ENCODE results near the gene MSH5.
"Not testable (repeated sequence)": the region's sequence is repeated elsewhere in the genome, so short reads cannot be mapped to it uniquely, and the experiment has no call there.

The MSH5 gene

DNA sequence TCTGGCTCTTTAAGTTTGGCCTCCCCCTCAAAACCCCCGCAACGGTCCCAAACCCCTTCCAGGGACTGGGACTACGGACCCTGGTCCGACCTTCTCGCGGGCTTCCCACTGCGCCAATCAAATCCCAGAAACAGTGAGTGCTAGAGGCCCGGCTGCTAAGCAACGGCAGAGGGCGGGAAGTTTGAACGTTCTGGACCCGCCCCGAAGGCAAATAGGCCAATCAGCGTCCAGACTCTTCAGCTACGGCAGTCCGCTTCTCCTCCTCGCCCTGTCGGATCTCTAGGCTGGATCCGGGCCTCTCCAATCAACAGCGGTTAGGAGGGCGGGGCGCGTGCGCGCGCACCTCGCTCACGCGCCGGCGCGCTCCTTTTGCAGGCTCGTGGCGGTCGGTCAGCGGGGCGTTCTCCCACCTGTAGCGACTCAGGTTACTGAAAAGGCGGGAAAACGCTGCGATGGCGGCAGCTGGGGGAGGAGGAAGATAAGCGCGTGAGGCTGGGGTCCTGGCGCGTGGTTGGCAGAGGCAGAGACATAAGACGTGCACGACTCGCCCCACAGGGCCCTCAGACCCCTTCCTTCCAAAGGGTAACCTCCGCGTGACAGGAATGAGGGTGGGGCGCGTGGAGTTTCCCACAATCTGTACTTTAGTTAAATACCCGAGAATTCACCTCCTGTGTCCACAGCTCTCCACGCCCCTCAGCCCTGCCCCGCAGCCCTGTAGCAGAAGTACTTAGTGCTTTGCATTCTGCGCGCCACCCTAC is at the start of gene MSH5:
TSS of gene MSH5 (plus strand) at position 367 of the 758 bp plus-strand sequence. CDS start 462 bp downstream, outside the sequence.
- peak; percentile 98 for DNase-seq (ENCODE audit: low spot score)

GRCh38 chr6:31690231-31691077 is 49.4 kb upstream of the MSH5 start:
- DNase-seq (ENCODE audit: low spot score), result peak; percentile 45

- DNase-seq (ENCODE audit: low spot score), result no peak
Observed at GRCh38 chr6:31691078-31691463, 48.7 kb upstream of the MSH5 start.

- DNase-seq (ENCODE audit: low spot score), result no peak
Observed at GRCh38 chr6:31691564-31692108, 48.2 kb upstream of the MSH5 start.

DNA sequence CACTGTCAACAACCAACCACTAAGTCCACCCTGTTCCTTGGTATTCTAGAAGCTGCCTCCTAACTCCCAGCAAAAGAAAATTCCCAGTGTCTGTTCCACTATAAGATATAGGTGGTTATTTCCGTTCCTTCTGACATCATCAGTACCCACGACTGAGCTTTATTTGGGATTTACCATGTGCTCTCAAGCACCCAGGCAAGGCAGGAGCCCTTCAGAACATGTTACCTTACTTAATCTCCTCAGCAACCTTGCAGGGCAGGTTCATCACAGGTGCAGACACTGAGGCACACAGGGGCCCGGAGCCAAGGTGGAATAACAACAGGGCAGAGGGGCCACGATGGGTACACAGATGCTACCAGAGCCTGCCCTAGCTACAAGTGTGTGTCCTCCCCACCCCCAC is 47.5 kb upstream of the MSH5 start:
- peak; percentile 67 for DNase-seq (ENCODE audit: low spot score)

DNA sequence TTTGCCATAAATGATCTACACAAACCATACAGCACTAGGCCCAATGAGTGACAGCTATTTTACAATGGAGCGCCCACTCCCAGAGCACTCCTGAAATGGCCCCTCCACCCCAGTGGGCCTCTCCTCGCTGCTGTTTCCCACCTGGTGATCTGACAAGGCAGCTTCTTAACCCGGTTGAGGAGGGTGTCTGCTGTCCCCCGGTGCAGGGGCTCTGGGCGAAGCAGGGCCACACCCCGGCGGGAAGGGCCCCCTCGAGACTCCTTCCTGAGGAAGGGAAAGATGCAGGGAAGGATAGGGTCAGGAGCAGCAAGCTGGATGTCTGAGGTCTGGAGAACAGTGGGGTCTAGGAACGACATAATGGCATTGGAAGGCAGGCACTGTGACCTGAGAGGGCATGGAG is 46.9 kb upstream of the MSH5 start:
- no peak for DNase-seq (ENCODE audit: low spot score)

DNA sequence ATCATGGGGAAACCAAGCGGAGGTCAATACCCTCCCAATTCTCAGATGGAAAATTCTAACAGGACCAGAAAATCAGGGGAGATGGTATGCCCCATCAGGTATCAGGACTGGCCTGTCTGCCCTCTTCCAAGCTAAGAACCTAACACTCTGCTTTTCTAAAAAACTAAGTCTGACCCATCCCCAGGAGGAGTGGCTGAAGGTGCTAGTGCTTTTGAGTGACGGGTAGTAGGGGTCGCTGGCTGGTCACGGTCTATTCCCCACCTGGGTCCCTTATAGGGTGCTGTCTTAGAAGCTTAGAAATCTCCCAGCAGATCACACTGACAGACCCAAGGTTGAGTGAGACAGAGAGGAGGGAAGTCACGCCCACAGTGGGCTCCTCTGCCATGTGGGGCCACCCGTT is 46.3 kb upstream of the MSH5 start:
- DNase-seq (ENCODE audit: low spot score), result no peak

DNA sequence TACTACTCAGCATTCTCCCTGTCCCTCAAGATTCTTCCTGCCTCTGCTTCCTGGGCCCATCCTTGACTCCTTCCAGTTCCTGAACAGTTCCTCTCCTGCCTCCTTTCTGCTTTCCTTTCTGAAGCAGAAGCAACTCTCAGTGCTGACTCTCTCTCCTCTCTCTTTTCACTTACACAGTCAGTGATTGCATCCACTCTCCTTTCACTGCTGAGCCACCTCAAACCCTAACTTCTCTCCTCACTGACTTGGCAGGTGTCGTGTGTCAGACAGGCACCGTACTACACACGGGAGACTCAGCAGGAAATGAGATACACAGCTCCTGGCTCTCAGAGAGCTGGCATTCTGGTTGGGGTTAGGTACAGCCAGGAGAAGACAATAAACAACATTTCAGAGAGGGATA is 42.2 kb upstream of the MSH5 start:
- no peak for DNase-seq (ENCODE audit: low spot score)

GRCh38 chr6:31700740-31701401 is 38.9 kb upstream of the MSH5 start:
- DNase-seq (ENCODE audit: low spot score), result no peak

DNA sequence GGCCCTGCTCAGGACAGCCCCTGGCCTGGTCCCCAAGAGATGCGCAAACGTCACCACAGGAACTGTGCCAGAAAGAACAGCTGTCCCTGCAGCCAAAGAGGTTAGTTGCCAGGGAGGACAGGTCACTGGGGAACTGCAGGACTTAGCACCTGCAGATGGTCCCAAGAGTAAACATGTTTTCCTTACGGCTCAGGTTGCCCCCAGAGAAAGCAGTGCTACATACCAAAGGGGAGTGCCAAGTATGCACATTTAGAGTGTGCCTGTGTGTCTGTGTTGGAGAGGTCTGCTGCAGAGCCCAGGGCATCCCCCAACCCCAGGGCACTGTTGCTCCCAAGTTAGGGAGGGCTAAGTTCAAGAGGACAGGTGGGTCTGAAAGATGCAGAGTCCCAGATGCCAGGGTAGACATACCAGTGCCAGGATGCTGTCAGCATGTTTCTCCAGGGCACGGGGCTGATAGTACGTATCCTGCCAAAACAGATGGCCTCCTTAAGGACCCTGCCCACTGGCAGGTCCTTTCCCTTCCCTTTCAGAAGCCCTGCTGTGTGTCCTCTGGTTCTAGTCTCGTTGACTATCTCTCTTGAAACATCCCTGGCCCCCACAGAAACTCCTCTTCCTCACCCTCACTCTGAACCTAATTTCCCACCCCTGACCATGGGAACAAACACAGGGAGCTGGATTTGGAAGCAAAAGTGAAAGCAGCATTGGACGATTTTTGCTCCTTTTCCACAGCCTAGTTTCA is 38.0 kb upstream of the MSH5 start:
- DNase-seq (ENCODE audit: low spot score), result no peak

GRCh38 chr6:31702405-31702818 is 37.4 kb upstream of the MSH5 start:
- no peak for DNase-seq (ENCODE audit: low spot score)

DNA sequence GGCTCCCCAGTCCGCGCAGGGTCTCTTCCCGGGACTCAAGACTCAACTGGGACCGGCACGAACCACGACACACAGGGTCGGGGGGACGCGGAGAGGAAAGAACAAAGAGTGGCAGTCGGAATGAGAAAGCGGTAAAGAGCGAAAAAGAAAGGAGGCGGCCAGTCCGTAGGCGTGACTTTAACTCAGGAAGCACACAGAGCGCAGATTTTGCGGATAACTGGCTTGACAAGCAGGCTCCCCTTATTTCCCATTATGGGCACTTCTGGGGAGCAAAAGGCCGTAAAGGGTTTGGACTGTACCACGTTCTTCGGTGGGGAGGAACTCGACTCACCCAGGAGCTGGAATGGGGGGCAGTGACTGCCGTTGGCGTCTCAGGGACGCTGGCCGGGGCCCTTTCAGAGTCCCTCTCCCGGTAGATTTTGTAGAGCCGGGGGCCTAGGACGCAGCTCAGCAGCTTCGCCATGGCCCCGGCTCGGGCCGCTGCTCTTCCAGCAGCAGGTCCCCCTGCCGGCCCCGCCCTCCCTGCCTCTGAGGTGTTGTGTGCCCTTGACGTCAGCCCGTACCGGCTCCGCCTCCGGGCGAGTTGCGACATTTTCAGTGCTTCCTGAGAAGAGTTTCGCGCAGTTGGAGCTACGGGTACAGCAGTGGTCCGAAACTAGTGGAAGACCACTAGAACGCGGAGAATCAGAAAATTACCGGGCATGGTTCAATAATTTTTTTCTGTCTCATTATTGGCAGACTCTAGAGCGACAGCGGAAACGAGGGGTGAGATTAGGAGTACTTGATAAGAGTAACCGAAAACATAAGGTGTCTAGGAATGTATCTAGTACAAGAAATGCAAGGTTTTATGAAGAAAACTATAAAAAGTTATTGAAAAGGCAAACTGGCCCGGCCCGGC is 36.7 kb upstream of the MSH5 start, which contains the start of gene ABHD16A:
TSS of gene ABHD16A (minus strand) at position 506 of the 898 bp plus-strand sequence. CDS start at position 463, 43 bp downstream.
- DNase-seq (ENCODE audit: low spot score), result peak; percentile 99

GRCh38 chr6:31705931-31706330 is 33.9 kb upstream of the MSH5 start:
- no peak for DNase-seq (ENCODE audit: low spot score)

GRCh38 chr6:31706599-31706998 is 33.2 kb upstream of the MSH5 start, which contains the start of gene LY6G6F:
LY6G6F (plus strand) TSS chr6:31706866; CDS start chr6:31706907, 41 bp downstream.
- no peak for DNase-seq (ENCODE audit: low spot score)

DNA sequence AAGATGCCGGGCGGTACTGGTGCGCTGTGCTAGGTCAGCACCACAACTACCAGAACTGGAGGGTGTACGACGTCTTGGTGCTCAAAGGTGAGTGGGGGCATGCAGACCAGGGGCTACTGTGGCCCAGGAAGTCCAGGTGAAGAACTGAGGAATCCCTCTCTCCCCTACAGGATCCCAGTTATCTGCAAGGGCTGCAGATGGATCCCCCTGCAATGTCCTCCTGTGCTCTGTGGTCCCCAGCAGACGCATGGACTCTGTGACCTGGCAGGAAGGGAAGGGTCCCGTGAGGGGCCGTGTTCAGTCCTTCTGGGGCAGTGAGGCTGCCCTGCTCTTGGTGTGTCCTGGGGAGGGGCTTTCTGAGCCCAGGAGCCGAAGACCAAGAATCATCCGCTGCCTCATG is 32.1 kb upstream of the MSH5 start:
- DNase-seq (ENCODE audit: low spot score), result no peak

DNA sequence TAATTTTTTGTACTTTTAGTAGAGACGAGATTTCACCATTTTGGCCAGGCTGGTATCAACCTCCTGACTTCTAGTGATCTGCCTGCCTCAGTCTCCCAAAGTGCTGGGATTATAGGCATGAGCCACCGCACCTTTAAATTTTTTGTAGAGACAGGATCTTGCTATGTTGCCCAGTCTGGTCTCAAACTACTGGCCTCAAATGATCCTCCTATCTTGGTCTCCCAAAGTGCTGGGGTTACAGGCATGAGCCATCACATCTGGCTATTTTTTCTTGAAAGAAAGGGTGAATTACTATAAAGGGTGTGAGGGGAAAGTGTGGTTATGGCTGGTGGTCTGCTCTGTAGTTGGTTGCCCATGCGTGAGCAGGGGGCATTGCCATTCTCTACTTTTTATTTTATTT is 31.6 kb upstream of the MSH5 start:
- no peak for DNase-seq (ENCODE audit: low spot score)

DNA sequence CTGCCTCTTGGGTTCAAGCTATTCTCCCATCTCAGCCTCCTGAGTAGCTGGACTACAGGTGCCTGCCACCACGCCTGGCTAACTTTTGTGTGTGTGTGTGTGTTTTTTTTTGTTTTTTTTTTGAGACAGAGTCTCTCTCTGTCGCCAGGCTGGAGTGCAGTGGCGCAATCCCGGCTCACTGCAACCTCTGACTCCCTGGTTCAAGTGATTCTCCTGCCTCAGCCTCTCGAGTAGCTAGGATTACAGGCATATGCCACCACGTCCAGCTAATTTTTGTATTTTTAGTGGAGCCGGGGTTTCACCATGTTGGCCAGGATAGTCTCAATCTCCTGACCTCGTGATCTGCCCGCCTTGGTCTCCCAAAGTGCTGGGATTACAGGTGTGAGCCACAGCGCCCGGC is 30.6 kb upstream of the MSH5 start:
- DNase-seq (ENCODE audit: low spot score), result not testable (repeated sequence)

GRCh38 chr6:31710523-31711219 is 29.1 kb upstream of the MSH5 start:
- DNase-seq (ENCODE audit: low spot score), result no peak

- no peak for DNase-seq (ENCODE audit: low spot score)
Observed at GRCh38 chr6:31711233-31711632, 28.6 kb upstream of the MSH5 start.

- no peak for DNase-seq (ENCODE audit: low spot score)
Observed at GRCh38 chr6:31712296-31712695, 27.5 kb upstream of the MSH5 start.

Data from putamen (tissue), 1 donor.